Astrocyte (in vitro differentiated cells and primary cell): ENCODE data around the gene SMYD2.

Source experiments
- CTCF ChIP-seq: IDR thresholded peaks from 2 replicates; pipeline ENCODE4 v1.5.1; 2011; ENCODE audit warnings: low read depth, mild to moderate bottlenecking, inconsistent platforms, low read length, moderate library complexity; ENCODE audit not compliant: insufficient read depth
- EZH2 ChIP-seq: IDR thresholded peaks from 2 replicates; pipeline ENCODE4 v1.6.1; 2012; ENCODE audit warnings: mild to moderate bottlenecking, low read length, inconsistent platforms; ENCODE audit not compliant: insufficient read depth

GRCh38 chr1:214319938-214320337 lies 39.0 kb downstream of the SMYD2 start:
- no peak for TF ChIP-seq CTCF
- no peak for TF ChIP-seq EZH2
